ENCODE results near the gene MYO5B.

The MYO5B gene

DNA sequence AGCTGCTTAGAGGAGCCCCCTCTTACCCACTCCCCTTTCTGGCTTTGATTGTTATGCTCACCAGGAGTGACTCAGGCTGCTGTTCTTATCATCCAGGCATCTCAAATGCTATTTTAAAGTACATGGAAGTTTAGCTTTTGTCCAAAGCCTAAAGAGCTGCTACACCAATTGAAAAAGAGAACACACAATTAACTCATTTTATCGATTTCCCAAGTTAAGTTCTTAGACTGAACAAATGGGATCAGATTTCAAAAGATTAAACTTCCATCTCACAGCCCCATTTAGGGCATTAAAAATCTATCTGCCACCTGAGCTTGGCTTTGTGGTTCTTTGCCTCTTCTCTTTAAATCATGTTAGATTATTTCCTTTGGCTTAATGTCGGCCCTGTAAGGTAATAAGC, 81.2 kb downstream of the MYO5B start:
- H3K4me3 ChIP-seq (ENCODE audit: low read depth, low read length): no peak overlapping the region
- TF ChIP-seq, protein P1, sequence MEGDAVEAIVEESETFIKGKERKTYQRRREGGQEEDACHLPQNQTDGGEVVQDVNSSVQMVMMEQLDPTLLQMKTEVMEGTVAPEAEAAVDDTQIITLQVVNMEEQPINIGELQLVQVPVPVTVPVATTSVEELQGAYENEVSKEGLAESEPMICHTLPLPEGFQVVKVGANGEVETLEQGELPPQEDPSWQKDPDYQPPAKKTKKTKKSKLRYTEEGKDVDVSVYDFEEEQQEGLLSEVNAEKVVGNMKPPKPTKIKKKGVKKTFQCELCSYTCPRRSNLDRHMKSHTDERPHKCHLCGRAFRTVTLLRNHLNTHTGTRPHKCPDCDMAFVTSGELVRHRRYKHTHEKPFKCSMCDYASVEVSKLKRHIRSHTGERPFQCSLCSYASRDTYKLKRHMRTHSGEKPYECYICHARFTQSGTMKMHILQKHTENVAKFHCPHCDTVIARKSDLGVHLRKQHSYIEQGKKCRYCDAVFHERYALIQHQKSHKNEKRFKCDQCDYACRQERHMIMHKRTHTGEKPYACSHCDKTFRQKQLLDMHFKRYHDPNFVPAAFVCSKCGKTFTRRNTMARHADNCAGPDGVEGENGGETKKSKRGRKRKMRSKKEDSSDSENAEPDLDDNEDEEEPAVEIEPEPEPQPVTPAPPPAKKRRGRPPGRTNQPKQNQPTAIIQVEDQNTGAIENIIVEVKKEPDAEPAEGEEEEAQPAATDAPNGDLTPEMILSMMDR (IDR thresholded peaks at IDR 0.05; ENCODE audit: low read depth, low read length, missing control alignments): no peak
- no peak for DNase-seq (ENCODE audit: low read depth)

DNA sequence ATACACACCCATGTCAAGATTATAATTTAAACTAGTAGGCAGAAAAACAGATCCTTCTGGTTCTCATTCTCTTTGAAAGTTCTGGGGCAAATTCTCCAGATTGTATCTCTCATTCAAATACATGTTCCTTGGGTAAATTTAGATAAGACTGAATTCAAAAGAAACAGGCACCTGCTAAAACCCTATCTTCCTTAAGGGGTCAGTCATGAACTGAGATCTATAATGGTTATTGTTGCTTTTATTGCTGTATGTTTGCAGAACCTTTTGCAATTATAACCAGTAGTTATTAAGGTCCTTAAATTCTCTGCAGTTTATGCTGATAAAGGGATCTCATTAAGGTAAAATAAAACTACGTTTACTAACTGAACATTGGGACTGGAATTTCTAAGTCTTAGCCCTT, 83.5 kb downstream of the MYO5B start:
- no peak overlapping the region for H3K4me3 ChIP-seq (ENCODE audit: low read depth, low read length)
- DNase-seq (ENCODE audit: low read depth): no peak
- TF ChIP-seq, protein P1 (IDR thresholded peaks at IDR 0.05; ENCODE audit: low read depth, low read length, missing control alignments): peak; percentile 8

DNA sequence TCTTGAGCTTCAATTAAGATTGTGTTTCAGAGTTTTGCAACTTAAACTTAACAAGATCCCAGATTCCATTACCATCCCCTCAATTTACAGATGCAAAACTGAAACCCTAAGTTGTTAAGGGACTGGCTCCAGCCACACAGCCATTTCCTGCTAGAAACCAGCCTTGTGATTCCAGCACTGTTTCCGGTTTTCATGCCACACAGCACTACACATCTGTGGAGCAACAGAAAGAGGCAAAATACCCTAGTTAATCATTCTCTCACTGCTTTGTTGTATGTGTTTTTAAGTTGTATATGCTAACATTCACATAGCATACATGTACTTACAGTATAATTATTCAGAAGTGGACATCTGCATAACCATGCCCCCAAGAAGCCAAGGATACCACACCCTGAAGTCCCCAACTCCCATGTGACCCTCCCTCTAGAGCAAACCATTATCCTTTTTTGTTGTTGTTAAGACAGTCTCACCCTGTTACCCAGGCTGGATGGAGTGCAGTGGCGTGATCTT, 87.4 kb downstream of the MYO5B start:
- no peak overlapping the region for H3K4me3 ChIP-seq (ENCODE audit: low read depth, low read length)
- DNase-seq (ENCODE audit: low read depth): no peak
- TF ChIP-seq, protein P1 (IDR thresholded peaks at IDR 0.05; ENCODE audit: low read depth, low read length, missing control alignments): no peak

DNA sequence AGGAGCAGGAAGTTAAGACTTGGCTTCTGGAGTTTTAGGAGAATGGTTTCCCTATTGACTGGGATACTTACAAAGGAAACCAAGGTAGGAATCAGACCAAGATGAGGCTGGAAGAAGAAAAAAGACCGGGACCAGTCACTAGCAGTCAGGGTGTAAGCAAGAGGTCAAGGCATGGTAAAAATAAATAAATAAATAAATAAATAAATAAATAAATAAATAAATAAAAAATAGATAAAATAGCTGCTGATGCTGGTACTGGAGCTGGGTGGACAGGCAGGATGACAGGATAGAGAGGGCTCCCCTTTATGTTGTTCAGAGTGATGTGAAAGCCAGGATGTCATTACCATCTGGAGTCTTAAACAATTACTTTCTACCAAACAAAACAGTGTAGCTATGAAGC, 89.9 kb downstream of the MYO5B start:
- no peak overlapping the region for H3K4me3 ChIP-seq (ENCODE audit: low read depth, low read length)
- TF ChIP-seq, protein P1 (IDR thresholded peaks at IDR 0.05; ENCODE audit: low read depth, low read length, missing control alignments): no peak
- no peak for DNase-seq (ENCODE audit: low read depth)

DNA sequence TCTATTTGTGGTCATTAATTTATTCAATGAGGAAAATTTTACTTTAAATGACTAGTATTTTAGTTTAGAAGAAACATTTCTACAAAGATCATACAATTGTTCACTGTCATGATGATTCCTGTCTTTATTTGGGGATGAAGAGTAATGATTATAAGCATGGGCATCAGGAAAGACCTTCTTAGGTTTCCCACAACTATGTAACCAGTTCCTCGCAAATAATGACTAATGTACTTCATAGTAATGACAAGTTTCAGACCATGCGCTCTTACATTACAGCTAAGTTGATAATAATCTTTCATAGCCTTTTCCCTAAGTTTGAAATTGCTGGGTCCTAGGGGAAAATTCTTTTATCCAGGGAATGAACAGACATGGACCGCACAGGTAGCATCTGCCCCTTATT, 90.5 kb downstream of the MYO5B start:
- DNase-seq (ENCODE audit: low read depth): no peak
- H3K4me3 ChIP-seq (ENCODE audit: low read depth, low read length): no peak overlapping the region
- TF ChIP-seq, protein P1 (IDR thresholded peaks at IDR 0.05; ENCODE audit: low read depth, low read length, missing control alignments): no peak

DNA sequence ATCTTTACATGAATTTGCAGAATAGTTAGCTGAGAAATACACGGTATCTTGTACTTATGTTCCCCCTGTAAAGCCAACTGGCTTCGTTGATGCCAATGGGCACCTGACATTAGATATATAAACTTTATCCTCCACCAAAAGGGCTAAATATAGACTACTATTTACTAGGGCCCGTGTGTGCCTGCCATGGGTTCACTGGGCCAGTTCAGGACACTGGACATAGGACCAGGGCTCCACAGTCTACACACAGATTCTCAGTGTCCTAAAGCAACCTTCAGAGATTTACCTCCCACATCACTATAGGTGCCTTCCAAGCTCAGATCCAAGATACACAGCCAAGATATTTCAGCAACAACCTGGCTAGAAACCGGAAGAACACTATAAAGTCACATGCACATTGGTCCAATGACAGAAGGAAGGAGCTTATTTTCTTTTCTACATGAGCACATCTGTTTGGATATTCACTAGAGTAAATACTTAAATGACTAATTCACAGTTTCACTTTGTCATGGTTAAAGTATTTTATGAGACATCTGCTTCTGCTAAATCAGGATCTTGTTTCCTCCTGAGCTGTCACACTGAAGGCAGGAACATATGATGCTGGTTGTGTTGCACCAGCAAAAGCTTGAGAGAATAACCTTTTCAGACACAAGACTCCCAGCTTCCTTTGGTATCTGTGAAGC, 95.1 kb downstream of the MYO5B start:
- peak; percentile 35 for DNase-seq (ENCODE audit: low read depth)
- H3K4me3 ChIP-seq (ENCODE audit: low read depth, low read length): no peak overlapping the region
- TF ChIP-seq, protein P1 (IDR thresholded peaks at IDR 0.05; ENCODE audit: low read depth, low read length, missing control alignments): no peak

DNA sequence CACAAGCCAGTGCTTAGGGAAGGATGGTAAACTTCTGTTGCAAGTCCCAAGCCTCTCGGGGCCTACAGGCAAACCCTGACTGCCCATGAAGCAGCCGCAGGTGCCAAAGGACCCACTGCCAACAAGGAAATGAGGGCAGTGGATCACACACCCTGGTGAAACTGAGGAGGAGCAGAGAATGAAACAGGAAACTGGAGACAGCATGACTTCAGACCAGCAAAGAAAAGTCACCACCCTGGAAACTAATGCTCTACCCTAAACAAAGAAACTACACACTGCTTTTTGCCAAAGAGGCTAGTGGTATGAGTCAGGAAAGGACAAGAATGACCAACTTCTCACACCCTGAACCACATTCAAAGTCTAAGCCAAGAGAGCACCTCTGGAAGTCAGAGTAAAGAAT, 97.2 kb downstream of the MYO5B start:
- H3K4me3 ChIP-seq (ENCODE audit: low read depth, low read length): no peak overlapping the region
- peak; percentile 3 for DNase-seq (ENCODE audit: low read depth)
- TF ChIP-seq, protein P1 (IDR thresholded peaks at IDR 0.05; ENCODE audit: low read depth, low read length, missing control alignments): no peak

Data from GM12864 (cell line).